Stimulated activated naive B cell treated with anti-CD40 and anti-IgM and Interleukin-4, amounts not matched to agents 10 μg/mL and 1 μg/mL and 100 μg/mL, for 72 hours (primary cell): ENCODE measurements around the gene FAM107B.
A peak's percentile ranks its signal among the peaks of the same experiment; 100 is the strongest.

Experiments
- ATAC-seq, 2 donors: fragments of 150-1000 bp; cut with Tn5 transposase; replicated peaks; 2 replicates each; pipeline ENCODE4 v1.10.0; 2021; ENCODE audit warnings: moderate library complexity in 1 of 2
- DNase-seq: peaks from one replicate; pipeline ENCODE4 v3.0.0; 2021
- H3K27ac Mint-ChIP-seq: one replicate; pipeline ENCODE4 v1.8.0; 2022; ENCODE audit warnings: mild to moderate bottlenecking, mixed read lengths
- H3K27me3 Mint-ChIP-seq, 2 donors: one replicate each; pipeline ENCODE4 v1.8.0; 2022; ENCODE audit warnings: mixed read lengths in 2 of 2
- H3K36me3 Mint-ChIP-seq, 2 donors: one replicate each; pipeline ENCODE4 v1.8.0; 2022; ENCODE audit warnings: mixed read lengths in 2 of 2, mild to moderate bottlenecking in 1 of 2
- H3K4me1 Mint-ChIP-seq, 2 donors: one replicate each; pipeline ENCODE4 v1.8.0; 2022; ENCODE audit warnings: mixed read lengths in 2 of 2, mild to moderate bottlenecking in 1 of 2
- H3K4me3 Mint-ChIP-seq, 2 donors: one replicate each; pipeline ENCODE4 v1.8.0; 2022; ENCODE audit warnings: mild to moderate bottlenecking in 2 of 2, mixed read lengths in 2 of 2, moderate library complexity in 1 of 2
- H3K9me3 Mint-ChIP-seq, 2 donors: one replicate each; pipeline ENCODE4 v1.8.0; 2022; ENCODE audit warnings: mixed read lengths in 2 of 2, mild to moderate bottlenecking in 1 of 2

FAM107B gene

GRCh38 chr10:14543904-14544210 lies 230.8 kb downstream of the FAM107B start:
- peaks cover 0 to 1% of the 10 kb centered on the region in 2 donors for H3K9me3 Mint-ChIP-seq
- peak overlapping the region; percentile 75 for H3K27ac Mint-ChIP-seq
- H3K36me3 Mint-ChIP-seq = peaks cover 19 to 32% of the 10 kb centered on the region in 2 donors
- H3K4me3 Mint-ChIP-seq = peak overlapping the region in 1 of 2 donors; percentile 67
- DNase-seq (no peak), ATAC-seq (peak; percentile 6 to 36)
- no peaks in the 10 kb centered on the region for H3K27me3 Mint-ChIP-seq
- peaks cover 43 to 72% of the 10 kb centered on the region in 2 donors for H3K4me1 Mint-ChIP-seq

- H3K27me3 Mint-ChIP-seq = no peaks in the 10 kb centered on the region
- peaks cover 0 to 1% of the 10 kb centered on the region in 2 donors for H3K9me3 Mint-ChIP-seq
- peak; percentile 85 to 88 for ATAC-seq
- no peak for DNase-seq
- peak overlapping the region; percentile 75 for H3K27ac Mint-ChIP-seq
- H3K4me1 Mint-ChIP-seq = peaks cover 43 to 66% of the 10 kb centered on the region in 2 donors
- H3K4me3 Mint-ChIP-seq = peak overlapping the region; percentile 67 to 70
- peaks cover 21 to 31% of the 10 kb centered on the region in 2 donors for H3K36me3 Mint-ChIP-seq
These were observed 231.4 kb downstream of the FAM107B start for GRCh38 chr10:14543046-14543903.

GRCh38 chr10:14541379-14541778 lies 233.3 kb downstream of the FAM107B start:
- peaks cover 14 to 16% of the 10 kb centered on the region in 2 donors for H3K36me3 Mint-ChIP-seq
- no peaks in the 10 kb centered on the region for H3K27me3 Mint-ChIP-seq
- H3K27ac Mint-ChIP-seq = peak overlapping the region; percentile 87
- no peak for ATAC-seq
- H3K9me3 Mint-ChIP-seq = no peaks in the 10 kb centered on the region
- peaks cover 33 to 56% of the 10 kb centered on the region in 2 donors for H3K4me1 Mint-ChIP-seq
- H3K4me3 Mint-ChIP-seq = no peak overlapping the region
- no peak for DNase-seq

GRCh38 chr10:14540611-14541010 lies 234.1 kb downstream of the FAM107B start:
- no peak for DNase-seq
- Mint-ChIP-seq H3K27ac (peak overlapping the region; percentile 87), H3K36me3 (peaks cover 14 to 16% of the 10 kb centered on the region in 2 donors), H3K27me3 (no peaks in the 10 kb centered on the region), H3K4me3 (no peak overlapping the region), H3K9me3 (no peaks in the 10 kb centered on the region), H3K4me1 (peaks cover 30 to 49% of the 10 kb centered on the region in 2 donors)
- ATAC-seq = no peak

GRCh38 chr10:14540062-14540461 lies 234.6 kb downstream of the FAM107B start:
- peak overlapping the region; percentile 87 for H3K27ac Mint-ChIP-seq
- no peak for ATAC-seq

GRCh38 chr10:14539176-14539575 lies 235.5 kb downstream of the FAM107B start:
- Mint-ChIP-seq H3K9me3 (no peaks in the 10 kb centered on the region), H3K4me3 (no peak overlapping the region), H3K36me3 (peaks cover 16 to 17% of the 10 kb centered on the region in 2 donors), H3K27ac (peak overlapping the region; percentile 87), H3K27me3 (no peaks in the 10 kb centered on the region), H3K4me1 (peaks cover 28 to 54% of the 10 kb centered on the region in 2 donors)
- DNase-seq = no peak
- no peak for ATAC-seq

More at GRCh38 chr10:14540062-14540461, 234.6 kb downstream of the FAM107B start:
- H3K27me3 Mint-ChIP-seq = no peaks in the 10 kb centered on the region
- no peaks in the 10 kb centered on the region for H3K9me3 Mint-ChIP-seq
- H3K4me3 Mint-ChIP-seq = no peak overlapping the region
- peaks cover 28 to 52% of the 10 kb centered on the region in 2 donors for H3K4me1 Mint-ChIP-seq
- DNase-seq = no peak
- peaks cover 14 to 16% of the 10 kb centered on the region in 2 donors for H3K36me3 Mint-ChIP-seq

GRCh38 chr10:14536241-14537213 lies 238.2 kb downstream of the FAM107B start:
- Mint-ChIP-seq H3K27ac (peak overlapping the region; percentile 42), H3K9me3 (no peaks in the 10 kb centered on the region), H3K36me3 (peaks cover 25 to 29% of the 10 kb centered on the region in 2 donors), H3K27me3 (no peaks in the 10 kb centered on the region), H3K4me3 (no peak overlapping the region), H3K4me1 (peaks cover 32 to 64% of the 10 kb centered on the region in 2 donors)
- peak; percentile 32 for DNase-seq
- ATAC-seq = peak; percentile 77 to 81

GRCh38 chr10:14535457-14536130 lies 239.1 kb downstream of the FAM107B start:
- peaks cover 26 to 60% of the 10 kb centered on the region in 2 donors for H3K4me1 Mint-ChIP-seq
- H3K9me3 Mint-ChIP-seq = no peaks in the 10 kb centered on the region
- ATAC-seq = no peak
- no peak for DNase-seq
- no peaks in the 10 kb centered on the region for H3K27me3 Mint-ChIP-seq
- peaks cover 17 to 23% of the 10 kb centered on the region in 2 donors for H3K36me3 Mint-ChIP-seq
- no peak overlapping the region for H3K27ac Mint-ChIP-seq
- no peak overlapping the region for H3K4me3 Mint-ChIP-seq

- Mint-ChIP-seq H3K9me3 (no peaks in the 10 kb centered on the region), H3K27ac (no peak overlapping the region), H3K4me3 (no peak overlapping the region), H3K36me3 (peaks cover 13 to 26% of the 10 kb centered on the region in 2 donors), H3K4me1 (peaks cover 19 to 46% of the 10 kb centered on the region in 2 donors), H3K27me3 (no peaks in the 10 kb centered on the region)
- DNase-seq = no peak
- no peak for ATAC-seq
These were observed 240.5 kb downstream of the FAM107B start for GRCh38 chr10:14534152-14534551.

GRCh38 chr10:14533295-14533694 lies 241.4 kb downstream of the FAM107B start:
- Mint-ChIP-seq H3K9me3 (no peaks in the 10 kb centered on the region), H3K4me1 (peaks cover 20 to 45% of the 10 kb centered on the region in 2 donors), H3K4me3 (no peak overlapping the region), H3K36me3 (peaks cover 13 to 34% of the 10 kb centered on the region in 2 donors), H3K27ac (peak overlapping the region; percentile 81), H3K27me3 (no peaks in the 10 kb centered on the region)
- ATAC-seq (no peak), DNase-seq (no peak)

GRCh38 chr10:14532473-14533251 lies 242.0 kb downstream of the FAM107B start:
- peak overlapping the region; percentile 81 for H3K27ac Mint-ChIP-seq
- DNase-seq = no peak
- no peaks in the 10 kb centered on the region for H3K9me3 Mint-ChIP-seq
- H3K36me3 Mint-ChIP-seq = peaks cover 13 to 34% of the 10 kb centered on the region in 2 donors
- no peak overlapping the region for H3K4me3 Mint-ChIP-seq
- no peak for ATAC-seq
- no peaks in the 10 kb centered on the region for H3K27me3 Mint-ChIP-seq
- peaks cover 20 to 45% of the 10 kb centered on the region in 2 donors for H3K4me1 Mint-ChIP-seq

GRCh38 chr10:14531974-14532373 lies 242.7 kb downstream of the FAM107B start:
- Mint-ChIP-seq H3K36me3 (peaks cover 13 to 37% of the 10 kb centered on the region in 2 donors), H3K9me3 (no peaks in the 10 kb centered on the region), H3K4me3 (no peak overlapping the region), H3K27me3 (no peaks in the 10 kb centered on the region), H3K4me1 (peaks cover 20 to 41% of the 10 kb centered on the region in 2 donors), H3K27ac (no peak overlapping the region)
- ATAC-seq (no peak), DNase-seq (no peak)

GRCh38 chr10:14530465-14530864 lies 244.2 kb downstream of the FAM107B start:
- no peak for DNase-seq
- H3K36me3 Mint-ChIP-seq = peaks cover 21 to 43% of the 10 kb centered on the region in 2 donors
- H3K9me3 Mint-ChIP-seq = no peaks in the 10 kb centered on the region
- H3K4me1 Mint-ChIP-seq = peaks cover 22 to 40% of the 10 kb centered on the region in 2 donors
- H3K27ac Mint-ChIP-seq = no peak overlapping the region
- no peak for ATAC-seq
- H3K27me3 Mint-ChIP-seq = no peaks in the 10 kb centered on the region
- H3K4me3 Mint-ChIP-seq = no peak overlapping the region
